Activated naive CD4-positive, alpha-beta T cell treated with anti-CD3 and anti-CD28 coated beads, Interleukin-2, amount 50 U/mL, for 24 hours (primary cell): ENCODE results near the gene CNTN5.

ENCODE experiments used
- H3K27ac Mint-ChIP-seq: one replicate; pipeline ENCODE4 v1.8.0; 2021; ENCODE audit warnings: mild to moderate bottlenecking, mixed read lengths
- H3K27me3 Mint-ChIP-seq: one replicate; pipeline ENCODE4 v1.8.0; 2021; ENCODE audit warnings: mixed read lengths
- H3K36me3 Mint-ChIP-seq: one replicate; pipeline ENCODE4 v1.8.0; 2021; ENCODE audit warnings: mixed read lengths
- H3K4me1 Mint-ChIP-seq: one replicate; pipeline ENCODE4 v1.8.0; 2021; ENCODE audit warnings: mixed read lengths
- H3K4me3 Mint-ChIP-seq: one replicate; pipeline ENCODE4 v1.8.0; 2021; ENCODE audit warnings: mild to moderate bottlenecking, mixed read lengths
- H3K9me3 Mint-ChIP-seq: one replicate; pipeline ENCODE4 v1.8.0; 2021; ENCODE audit warnings: mixed read lengths

The CNTN5 gene

GRCh38 chr11:99708928-99709672, 688.4 kb downstream of the CNTN5 start:
- Mint-ChIP-seq H3K27ac (no peak overlapping the region), H3K27me3 (no peaks in the 10 kb centered on the region), H3K4me3 (no peak overlapping the region), H3K4me1 (no peaks in the 10 kb centered on the region), H3K9me3 (no peaks in the 10 kb centered on the region), H3K36me3 (no peaks in the 10 kb centered on the region)

GRCh38 chr11:99716302-99716701, 695.6 kb downstream of the CNTN5 start:
- no peaks in the 10 kb centered on the region for H3K4me1 Mint-ChIP-seq
- no peaks in the 10 kb centered on the region for H3K27me3 Mint-ChIP-seq
- no peaks in the 10 kb centered on the region for H3K36me3 Mint-ChIP-seq
- H3K9me3 Mint-ChIP-seq: peaks cover 15% of the 10 kb centered on the region
- no peak overlapping the region for H3K4me3 Mint-ChIP-seq
- H3K27ac Mint-ChIP-seq: no peak overlapping the region

GRCh38 chr11:99718291-99718690, 697.5 kb downstream of the CNTN5 start:
- no peaks in the 10 kb centered on the region for H3K27me3 Mint-ChIP-seq
- peaks cover 18% of the 10 kb centered on the region for H3K9me3 Mint-ChIP-seq
- H3K4me1 Mint-ChIP-seq: no peaks in the 10 kb centered on the region
- H3K27ac Mint-ChIP-seq: no peak overlapping the region
- H3K36me3 Mint-ChIP-seq: no peaks in the 10 kb centered on the region
- no peak overlapping the region for H3K4me3 Mint-ChIP-seq

- no peak overlapping the region for H3K27ac Mint-ChIP-seq
- H3K9me3 Mint-ChIP-seq: peaks cover 8% of the 10 kb centered on the region
- no peaks in the 10 kb centered on the region for H3K27me3 Mint-ChIP-seq
- no peaks in the 10 kb centered on the region for H3K4me1 Mint-ChIP-seq
- H3K4me3 Mint-ChIP-seq: no peak overlapping the region
- H3K36me3 Mint-ChIP-seq: no peaks in the 10 kb centered on the region
Observed at GRCh38 chr11:99739464-99740089, 718.8 kb downstream of the CNTN5 start.

GRCh38 chr11:99742501-99742900, 721.8 kb downstream of the CNTN5 start:
- no peaks in the 10 kb centered on the region for H3K27me3 Mint-ChIP-seq
- no peaks in the 10 kb centered on the region for H3K36me3 Mint-ChIP-seq
- no peaks in the 10 kb centered on the region for H3K9me3 Mint-ChIP-seq
- no peaks in the 10 kb centered on the region for H3K4me1 Mint-ChIP-seq
- H3K27ac Mint-ChIP-seq: no peak overlapping the region
- H3K4me3 Mint-ChIP-seq: no peak overlapping the region

GRCh38 chr11:99759787-99760186, 739.0 kb downstream of the CNTN5 start:
- no peaks in the 10 kb centered on the region for H3K27me3 Mint-ChIP-seq
- H3K27ac Mint-ChIP-seq: no peak overlapping the region
- H3K4me1 Mint-ChIP-seq: no peaks in the 10 kb centered on the region
- no peak overlapping the region for H3K4me3 Mint-ChIP-seq
- no peaks in the 10 kb centered on the region for H3K9me3 Mint-ChIP-seq
- no peaks in the 10 kb centered on the region for H3K36me3 Mint-ChIP-seq

- Mint-ChIP-seq H3K27ac (no peak overlapping the region), H3K27me3 (no peaks in the 10 kb centered on the region), H3K36me3 (no peaks in the 10 kb centered on the region), H3K9me3 (peaks cover 9% of the 10 kb centered on the region), H3K4me1 (no peaks in the 10 kb centered on the region), H3K4me3 (no peak overlapping the region)
Observed at GRCh38 chr11:99766811-99767210, 746.1 kb downstream of the CNTN5 start.

GRCh38 chr11:99773646-99774045, 752.9 kb downstream of the CNTN5 start:
- H3K4me3 Mint-ChIP-seq: no peak overlapping the region
- H3K36me3 Mint-ChIP-seq: no peaks in the 10 kb centered on the region
- no peaks in the 10 kb centered on the region for H3K4me1 Mint-ChIP-seq
- H3K9me3 Mint-ChIP-seq: peaks cover 9% of the 10 kb centered on the region
- no peaks in the 10 kb centered on the region for H3K27me3 Mint-ChIP-seq
- no peak overlapping the region for H3K27ac Mint-ChIP-seq

- Mint-ChIP-seq H3K36me3 (no peaks in the 10 kb centered on the region), H3K4me1 (no peaks in the 10 kb centered on the region), H3K27ac (no peak overlapping the region), H3K27me3 (no peaks in the 10 kb centered on the region), H3K4me3 (no peak overlapping the region), H3K9me3 (peaks cover 12% of the 10 kb centered on the region)
Observed at GRCh38 chr11:99781074-99781473, 760.3 kb downstream of the CNTN5 start.

GRCh38 chr11:99791354-99791753, 770.6 kb downstream of the CNTN5 start:
- H3K4me1 Mint-ChIP-seq: no peaks in the 10 kb centered on the region
- H3K27me3 Mint-ChIP-seq: no peaks in the 10 kb centered on the region
- H3K27ac Mint-ChIP-seq: no peak overlapping the region
- H3K9me3 Mint-ChIP-seq: peaks cover 26% of the 10 kb centered on the region
- no peak overlapping the region for H3K4me3 Mint-ChIP-seq
- no peaks in the 10 kb centered on the region for H3K36me3 Mint-ChIP-seq

- Mint-ChIP-seq H3K36me3 (no peaks in the 10 kb centered on the region), H3K27ac (no peak overlapping the region), H3K4me1 (no peaks in the 10 kb centered on the region), H3K9me3 (peaks cover 22% of the 10 kb centered on the region), H3K4me3 (no peak overlapping the region), H3K27me3 (no peaks in the 10 kb centered on the region)
Observed at GRCh38 chr11:99795999-99796398, 775.2 kb downstream of the CNTN5 start.

- H3K4me3 Mint-ChIP-seq: no peak overlapping the region
- no peaks in the 10 kb centered on the region for H3K4me1 Mint-ChIP-seq
- no peaks in the 10 kb centered on the region for H3K36me3 Mint-ChIP-seq
- no peak overlapping the region for H3K27ac Mint-ChIP-seq
- H3K27me3 Mint-ChIP-seq: no peaks in the 10 kb centered on the region
- peaks cover 14% of the 10 kb centered on the region for H3K9me3 Mint-ChIP-seq
Observed at GRCh38 chr11:99803501-99803900, 782.8 kb downstream of the CNTN5 start.

- Mint-ChIP-seq H3K4me3 (no peak overlapping the region), H3K9me3 (peaks cover 15% of the 10 kb centered on the region), H3K4me1 (no peaks in the 10 kb centered on the region), H3K27ac (no peak overlapping the region), H3K36me3 (no peaks in the 10 kb centered on the region), H3K27me3 (no peaks in the 10 kb centered on the region)
Observed at GRCh38 chr11:99812516-99812915, 791.8 kb downstream of the CNTN5 start.

GRCh38 chr11:99814021-99814420, 793.3 kb downstream of the CNTN5 start:
- Mint-ChIP-seq H3K9me3 (peaks cover 15% of the 10 kb centered on the region), H3K4me3 (no peak overlapping the region), H3K36me3 (no peaks in the 10 kb centered on the region), H3K27ac (no peak overlapping the region), H3K4me1 (no peaks in the 10 kb centered on the region), H3K27me3 (no peaks in the 10 kb centered on the region)

- Mint-ChIP-seq H3K27me3 (no peaks in the 10 kb centered on the region), H3K9me3 (peaks cover 20% of the 10 kb centered on the region), H3K36me3 (no peaks in the 10 kb centered on the region), H3K4me3 (no peak overlapping the region), H3K27ac (no peak overlapping the region), H3K4me1 (no peaks in the 10 kb centered on the region)
Observed at GRCh38 chr11:99814738-99815137, 794.0 kb downstream of the CNTN5 start.

- no peak overlapping the region for H3K4me3 Mint-ChIP-seq
- H3K27me3 Mint-ChIP-seq: no peaks in the 10 kb centered on the region
Observed at GRCh38 chr11:99818991-99819390, 798.2 kb downstream of the CNTN5 start.

More at GRCh38 chr11:99818991-99819390, 798.2 kb downstream of the CNTN5 start:
- Mint-ChIP-seq H3K36me3 (no peaks in the 10 kb centered on the region), H3K4me1 (no peaks in the 10 kb centered on the region), H3K27ac (no peak overlapping the region), H3K9me3 (peaks cover 17% of the 10 kb centered on the region)
